H1 (cell line): ENCODE measurements around the gene PPP1R13B. TPM values are rescaled to one million over a fixed set of nuclear protein-coding genes. Genes with fewer than 3 reads are reported as not detected.

Experiments
- CTCF ChIA-PET: fragments of 300-600 bp; sonication (Branson Sonifier 250); formaldehyde crosslinking; loops from one replicate; lab custom pipeline; 2021; ENCODE audit not compliant: partially characterized antibody; lab: Charles Lee
- POLR2A ChIA-PET: fragments of 300-600 bp; sonication (Branson Sonifier 250); formaldehyde crosslinking; loops from one replicate; lab custom pipeline; 2021; ENCODE audit warnings: inconsistent platforms; ENCODE audit not compliant: partially characterized antibody; lab: Charles Lee
- DNase-seq, 2 experiments: peaks; one replicate each; pipeline versions ENCODE4 v3.0.0 to v3.0.0-alpha.2; 2010 to 2022; ENCODE audit warnings: low spot score in 2 of 2, low read depth in 1 of 2, mixed read lengths in 1 of 2
- FAIRE-seq: peaks from 2 replicates; lab custom pipeline; 2011; peaks lifted over from hg19 to GRCh38; lab: Jason Lieb, UNC
- H2AFZ ChIP-seq: 2 replicates; pipeline ENCODE4 v1.8.1; 2012; ENCODE audit warnings: low read length, inconsistent platforms
- H2AK5ac ChIP-seq: 2 replicates; pipeline ENCODE4 v1.6.1; 2013; ENCODE audit warnings: low read depth, low read length
- H2BK120ac ChIP-seq: replicated peaks from 2 replicates; pipeline ENCODE3; 2013; ENCODE audit warnings: low read depth, low read length, inconsistent platforms
- H2BK12ac ChIP-seq: 2 replicates; pipeline ENCODE4 v1.6.1; 2013; ENCODE audit warnings: low read depth, low read length
- H2BK15ac ChIP-seq: 2 replicates; pipeline ENCODE4 v1.6.1; 2013; ENCODE audit warnings: low read length
- H2BK20ac ChIP-seq: 2 replicates; pipeline ENCODE4 v1.6.1; 2013; ENCODE audit warnings: low read length
- H2BK5ac ChIP-seq: 2 replicates; pipeline ENCODE4 v1.6.1; 2013; ENCODE audit warnings: low read depth, low read length
- H3K14ac ChIP-seq: 2 replicates; pipeline ENCODE4 v1.6.1; 2013; ENCODE audit warnings: inconsistent platforms; ENCODE audit not compliant: insufficient read length
- H3K18ac ChIP-seq: 2 replicates; pipeline ENCODE4 v1.6.1; 2013; ENCODE audit warnings: low read length; ENCODE audit errors: extremely low read depth
- H3K23ac ChIP-seq: 2 replicates; pipeline ENCODE4 v1.6.1; 2013; ENCODE audit warnings: inconsistent platforms; ENCODE audit not compliant: insufficient read length
- H3K23me2 ChIP-seq: 2 replicates; pipeline ENCODE4 v1.6.1; 2013; ENCODE audit warnings: low read depth, low read length
- H3K27ac ChIP-seq: 2 replicates; pipeline ENCODE4 v1.6.1; 2011; ENCODE audit warnings: low read depth, low read length, inconsistent platforms
- H3K27me3 ChIP-seq, 4 experiments: replicated peaks in 1 of 4; 1 replicate in 1 of 4; 2 replicates in 3 of 4; pipeline versions ENCODE4 v1.6.1 to v1.8.1; 2011 to 2013; ENCODE audit warnings: low read length in 3 of 4, mild to moderate bottlenecking in 3 of 4, inconsistent platforms in 2 of 4, mixed read lengths in 2 of 4, moderate library complexity in 1 of 4; ENCODE audit not compliant: control insufficient read depth in 3 of 4, insufficient read depth in 3 of 4; ENCODE audit errors: extremely low read depth in 1 of 4
- H3K36me3 ChIP-seq, 4 experiments: 2 replicates each; pipeline versions ENCODE4 v1.6.1 to v1.8.1; 2011 to 2013; ENCODE audit warnings: mild to moderate bottlenecking in 4 of 4, low read length in 3 of 4, moderate library complexity in 2 of 4, control low read depth in 1 of 4, inconsistent platforms in 1 of 4; ENCODE audit not compliant: insufficient read depth in 4 of 4, control insufficient read depth in 2 of 4
- H3K4ac ChIP-seq: replicated peaks from 2 replicates; pipeline ENCODE3; 2013; ENCODE audit warnings: low read length, low read depth, mixed read lengths, inconsistent platforms; ENCODE audit not compliant: insufficient read length
- H3K4me1 ChIP-seq, 4 experiments: replicated peaks in 1 of 4; 1 replicate in 1 of 4; 2 replicates in 3 of 4; pipeline versions ENCODE4 v1.6.1 to v1.8.1; 2011 to 2013; ENCODE audit warnings: low read length in 3 of 4, inconsistent platforms in 2 of 4, mixed read lengths in 1 of 4; ENCODE audit not compliant: insufficient read depth in 4 of 4, control insufficient read depth in 3 of 4
- H3K4me2 ChIP-seq, 2 experiments: 2 replicates each; pipeline versions ENCODE4 v1.6.1 to v1.8.1; 2011 to 2013; ENCODE audit warnings: low read depth in 2 of 2, low read length in 2 of 2, control low read depth in 1 of 2, inconsistent platforms in 1 of 2, mild to moderate bottlenecking in 1 of 2; ENCODE audit not compliant: insufficient read depth in 1 of 2
- H3K4me3 ChIP-seq, 4 experiments: fragments of 200-600, 300-600 bp in 1 of 4; sonication (generic), shearing (Covaris generic), sonication (Bioruptor Twin) in 1 of 4; 2 replicates each; pipeline versions ENCODE4 v1.5.1 to v1.8.1; 2011 to 2016; ENCODE audit warnings: low read length in 4 of 4, low read depth in 3 of 4, control low read depth in 2 of 4, inconsistent platforms in 2 of 4, mild to moderate bottlenecking in 2 of 4, mixed read lengths in 1 of 4, moderate library complexity in 1 of 4; ENCODE audit not compliant: insufficient read depth in 2 of 4; ENCODE audit errors: extremely low read depth in 1 of 4
- H3K56ac ChIP-seq: replicated peaks from 2 replicates; pipeline ENCODE3; 2013; ENCODE audit warnings: low read depth, mild to moderate bottlenecking, mixed read lengths, low read length, inconsistent platforms; ENCODE audit not compliant: insufficient read length
- H3K79me1 ChIP-seq: 2 replicates; pipeline ENCODE4 v1.6.1; 2013; ENCODE audit warnings: low read depth, low read length, control low read depth
- H3K79me2 ChIP-seq, 2 experiments: 2 replicates each; pipeline versions ENCODE4 v1.6.1 to v1.8.1; 2012 to 2013; ENCODE audit warnings: low read length in 2 of 2, mild to moderate bottlenecking in 2 of 2, inconsistent platforms in 1 of 2; ENCODE audit not compliant: insufficient read depth in 2 of 2, control insufficient read depth in 1 of 2
- H3K9ac ChIP-seq, 4 experiments: replicated peaks in 1 of 4; 1 replicate in 1 of 4; 2 replicates in 3 of 4; pipeline versions ENCODE4 v1.6.1 to v1.8.1; 2011 to 2013; ENCODE audit warnings: low read depth in 3 of 4, low read length in 3 of 4, control low read depth in 2 of 4, mild to moderate bottlenecking in 2 of 4, moderate library complexity in 2 of 4, inconsistent platforms in 1 of 4; ENCODE audit errors: extremely low read depth in 1 of 4
- H3K9me3 ChIP-seq, 2 experiments: 2 replicates each; pipeline versions ENCODE4 v1.6.1 to v1.8.1; 2012 to 2013; ENCODE audit warnings: mild to moderate bottlenecking in 2 of 2, moderate library complexity in 2 of 2, control low read depth in 1 of 2, inconsistent platforms in 1 of 2, low read depth in 1 of 2, low read length in 1 of 2, mixed read lengths in 1 of 2; ENCODE audit not compliant: insufficient read depth in 2 of 2
- H4K20me1 ChIP-seq, 2 experiments: replicated peaks in 1 of 2; 2 replicates each; pipeline versions ENCODE3 to v1.8.1; 2011 to 2013; ENCODE audit warnings: inconsistent platforms in 2 of 2, low read length in 2 of 2, mild to moderate bottlenecking in 1 of 2; ENCODE audit not compliant: insufficient read depth in 2 of 2, control insufficient read depth in 1 of 2
- H4K5ac ChIP-seq: 2 replicates; pipeline ENCODE4 v1.6.1; 2013; ENCODE audit warnings: low read length, low read depth, mixed read lengths, inconsistent platforms; ENCODE audit not compliant: insufficient read length
- H4K8ac ChIP-seq: 2 replicates; pipeline ENCODE4 v1.8.0; 2013; ENCODE audit warnings: mild to moderate bottlenecking, moderate library complexity, low read length, inconsistent platforms; ENCODE audit not compliant: insufficient read depth; ENCODE audit errors: extremely low read depth
- H4K91ac ChIP-seq: replicated peaks from 2 replicates; pipeline ENCODE3; 2013; ENCODE audit warnings: low read length, mixed read lengths, inconsistent platforms; ENCODE audit not compliant: insufficient read length
- BRCA1 ChIP-seq: IDR thresholded peaks from 2 replicates; pipeline ENCODE4 v1.6.1; 2012; ENCODE audit warnings: low read depth, low read length, improper control_type of control experiment
- CHD2 ChIP-seq: IDR thresholded peaks from 2 replicates; pipeline ENCODE4 v1.6.1; 2012; ENCODE audit warnings: low read length, improper control_type of control experiment
- CTBP2 ChIP-seq: IDR thresholded peaks from 2 replicates; pipeline ENCODE4 v1.7.0; 2011; ENCODE audit warnings: borderline replicate concordance, mild to moderate bottlenecking, moderate library complexity, mixed read lengths, low read length; ENCODE audit not compliant: insufficient read depth, insufficient read length
- GABPA ChIP-seq: IDR thresholded peaks from 2 replicates; pipeline ENCODE4 v1.6.1; 2011; ENCODE audit warnings: mild to moderate bottlenecking, low read length, moderate library complexity, borderline replicate concordance; ENCODE audit not compliant: insufficient read depth
- HDAC2 ChIP-seq, 2 experiments: fragments of 300-600 bp in 1 of 2; sonication (generic) in 1 of 2; IDR thresholded peaks; 2 replicates each; pipeline ENCODE4 v1.6.1; 2011 to 2012; ENCODE audit warnings: low read depth in 2 of 2, low read length in 2 of 2, mild to moderate bottlenecking in 2 of 2, moderate library complexity in 2 of 2, borderline replicate concordance in 1 of 2, inconsistent platforms in 1 of 2
- JUND ChIP-seq: IDR thresholded peaks from 2 replicates; pipeline ENCODE4 v1.6.1; 2011; ENCODE audit warnings: mild to moderate bottlenecking, improper control_type of control experiment, low read length
- MAFK ChIP-seq: IDR thresholded peaks from 2 replicates; pipeline ENCODE4 v1.6.1; 2012; ENCODE audit warnings: low read depth, mild to moderate bottlenecking, improper control_type of control experiment, low read length
- NANOG ChIP-seq: IDR thresholded peaks from 2 replicates; pipeline ENCODE4 v1.6.1; 2011; ENCODE audit warnings: low read length, low read depth, mild to moderate bottlenecking, inconsistent platforms; ENCODE audit not compliant: insufficient read depth, poor library complexity, severe bottlenecking
- POLR2A ChIP-seq, 2 experiments: IDR thresholded peaks; 1 replicate in 1 of 2; 2 replicates in 1 of 2; pipeline ENCODE4 v1.6.1; 2011; ENCODE audit warnings: low read depth in 2 of 2, low read length in 2 of 2, mild to moderate bottlenecking in 2 of 2; ENCODE audit errors: control extremely low read depth in 1 of 2
- RAD21 ChIP-seq, 2 experiments: IDR thresholded peaks in 1 of 2; conservative IDR thresholded peaks in 1 of 2; 2 replicates each; pipeline ENCODE4 v1.6.1; 2011; ENCODE audit warnings: low read depth in 2 of 2, low read length in 2 of 2, improper control_type of control experiment in 1 of 2, inconsistent platforms in 1 of 2, mild to moderate bottlenecking in 1 of 2, moderate library complexity in 1 of 2
- SUZ12 ChIP-seq: fragments of 200-600 bp; sonication (generic); IDR thresholded peaks from 2 replicates; pipeline ENCODE4 v1.6.1; 2012; ENCODE audit warnings: mild to moderate bottlenecking, inconsistent platforms, low read length, moderate library complexity, mixed read lengths
- WGBS, 2 experiments: shearing (Covaris generic) in 1 of 2; methylation state at CpG; one replicate each; pipeline versions ENCODE4 v1.1.6 to v1.1.7; 2013 to 2015; ENCODE audit warnings: low lambda C conversion rate in 2 of 2, mixed read lengths in 2 of 2, inconsistent platforms in 1 of 2, low coverage in 1 of 2, missing lambda C conversion rate in 1 of 2; ENCODE audit not compliant: insufficient replicate concordance in 2 of 2, insufficient coverage in 1 of 2, insufficient read length in 1 of 2; ENCODE audit errors: extremely low coverage in 1 of 2, missing lambda C conversion rate in 1 of 2; 5-methylcytosine and 5-hydroxymethylcytosine counted together
- polyA plus RNA-seq, 7 experiments: library from polyadenylated mRNA; depleted of rRNA in 3 of 7; stranded (reverse) in 5 of 7; unstranded in 2 of 7; fragments of >200 nt in 5 of 7; fragments of 200-250 nt in 2 of 7; gene quantifications; 1 replicate in 5 of 7; 2 replicates in 1 of 7; 4 replicates in 1 of 7; pipeline versions ENCODE4 v1.2.1 to v1.2.3, GENCODE V29; 2011 to 2013; ENCODE audit warnings: missing spikeins in 2 of 7, mixed read lengths in 2 of 7
- total RNA-seq: library from RNA; stranded (reverse); fragmentation: NEBNext Ultra II Directional; extraction: Animal tissue kit (Norgen Biotek cat#: 25700); gene quantifications from 2 replicates; pipeline ENCODE4 v1.2.1, GENCODE V29; 2021
- TF ChIP-seq, protein P1 (sequence below): IDR thresholded peaks from 2 replicates; pipeline ENCODE4 v1.6.1; 2012; ENCODE audit warnings: inconsistent platforms
- TF ChIP-seq, protein P2 (sequence below): IDR thresholded peaks from 2 replicates; pipeline ENCODE4 v1.6.1; 2012; ENCODE audit warnings: inconsistent platforms

Gene PPP1R13B
- total and polyA plus RNA-seq, 2 of the 8 experiments (the other 6 are each of a cell fraction or from before 2014, with no cell fraction given) = 2.6 to 8.9 TPM

DNA sequence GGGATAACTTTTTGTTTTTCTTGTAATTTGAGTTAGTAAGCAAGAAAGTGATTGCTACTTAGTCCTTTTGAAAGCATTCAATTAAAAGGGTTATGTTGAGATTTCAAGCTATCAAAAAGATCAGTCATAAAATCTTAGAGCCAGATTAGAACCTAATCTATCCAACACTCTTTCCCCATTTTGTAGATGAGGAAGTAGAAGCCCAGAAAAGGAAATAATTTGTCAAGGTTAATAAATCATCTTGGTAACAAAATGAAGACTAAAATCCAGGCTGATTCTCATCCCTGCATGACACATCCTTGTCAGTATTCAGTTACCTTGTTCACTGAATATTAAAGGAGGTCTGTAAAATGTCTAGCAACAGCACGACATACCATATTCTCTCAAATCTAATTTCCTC lies 26.5 kb downstream of the PPP1R13B start:
- 91% methylated on average over 1 of the region's 1 CpG; no CpG with 5 or more reads in 1 of the 2 experiments for WGBS, 2 experiments
- no peak overlapping the region for H2BK5ac ChIP-seq
- no peak overlapping the region for H2BK120ac ChIP-seq
- no peak overlapping the region for H4K8ac ChIP-seq
- H3K23ac ChIP-seq = no peak overlapping the region
- no peak overlapping the region for H3K18ac ChIP-seq
- H3K4me1 ChIP-seq = peaks cover 0 to 5% (median under 1%) of the 10 kb centered on the region in 4 experiments; a peak in 4 of 7 replicates
- no peak for DNase-seq
- no peak overlapping the region; a peak in 1 of 4 replicates for H3K4me2 ChIP-seq
- no peaks in the 10 kb centered on the region for H3K27me3 ChIP-seq
- H3K36me3 ChIP-seq = no peaks in the 10 kb centered on the region
- no peak overlapping the region for H3K4me3 ChIP-seq
- H2AFZ ChIP-seq = no peak overlapping the region
- no peak overlapping the region for H4K91ac ChIP-seq
- no peak overlapping the region for H2BK20ac ChIP-seq
- no peak overlapping the region for H3K56ac ChIP-seq
- no peaks in the 10 kb centered on the region; a peak in 1 of 4 replicates for H3K79me2 ChIP-seq
- H3K79me1 ChIP-seq = no peaks in the 10 kb centered on the region
- H3K27ac ChIP-seq = no peak overlapping the region
- H4K5ac ChIP-seq = no peak overlapping the region
- FAIRE-seq = no peak
- no peak overlapping the region for H2BK12ac ChIP-seq
- ChIA-PET CTCF (interaction anchor here (1.1 to 2.6 kb wide), 3 partner anchors 12 to 89 kb away, joined by 5 to 19 read pairs (median 8); no protein-coding TSS in a partner anchor), POLR2A (no interaction called here)
- H2AK5ac ChIP-seq = no peak overlapping the region
- H3K23me2 ChIP-seq = no peaks in the 10 kb centered on the region
- H3K4ac ChIP-seq = no peak overlapping the region
- H3K14ac ChIP-seq = no peak overlapping the region
- no peaks in the 10 kb centered on the region for H4K20me1 ChIP-seq
- no peak overlapping the region for H2BK15ac ChIP-seq
- no peaks in the 10 kb centered on the region for H3K9me3 ChIP-seq
- H3K9ac ChIP-seq = no peak overlapping the region
- no peak for TF ChIP-seq HDAC2 (IDR thresholded peaks at IDR 0.05; ENCODE audit: borderline replicate concordance in 1 of 2, low read depth in 2 of 2, low read length in 2 of 2)
- TF ChIP-seq POLR2A (IDR thresholded peaks at IDR 0.05; ENCODE audit: control extremely low read depth in 1 of 2, low read depth in 2 of 2, low read length in 2 of 2) = no peak
- no peak for TF ChIP-seq GABPA
- TF ChIP-seq, protein P1, sequence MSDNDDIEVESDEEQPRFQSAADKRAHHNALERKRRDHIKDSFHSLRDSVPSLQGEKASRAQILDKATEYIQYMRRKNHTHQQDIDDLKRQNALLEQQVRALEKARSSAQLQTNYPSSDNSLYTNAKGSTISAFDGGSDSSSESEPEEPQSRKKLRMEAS = no peak
- TF ChIP-seq SUZ12 = no peak
- TF ChIP-seq RAD21 (IDR thresholded peaks at IDR 0.05 in 1 of 2, conservative IDR thresholded peaks at IDR 0.05 in 1 of 2; ENCODE audit: low read depth in 2 of 2, low read length in 2 of 2) = no peak
- TF ChIP-seq, protein P2, sequence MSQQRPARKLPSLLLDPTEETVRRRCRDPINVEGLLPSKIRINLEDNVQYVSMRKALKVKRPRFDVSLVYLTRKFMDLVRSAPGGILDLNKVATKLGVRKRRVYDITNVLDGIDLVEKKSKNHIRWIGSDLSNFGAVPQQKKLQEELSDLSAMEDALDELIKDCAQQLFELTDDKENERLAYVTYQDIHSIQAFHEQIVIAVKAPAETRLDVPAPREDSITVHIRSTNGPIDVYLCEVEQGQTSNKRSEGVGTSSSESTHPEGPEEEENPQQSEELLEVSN = no peak
- TF ChIP-seq CHD2 = no peak
- TF ChIP-seq BRCA1 = no peak
- no peak for TF ChIP-seq MAFK
- no peak for TF ChIP-seq JUND
- no peak for TF ChIP-seq NANOG
- no peak for TF ChIP-seq CTBP2
